Measurements from ENCODE around the gene KLF4. TPM values are rescaled to one million over a fixed set of nuclear protein-coding genes. Genes with fewer than 3 reads are reported as not detected.

KLF4 gene
- total RNA-seq, 1 experiment from 2014 or later, result 5.9 TPM

DNA sequence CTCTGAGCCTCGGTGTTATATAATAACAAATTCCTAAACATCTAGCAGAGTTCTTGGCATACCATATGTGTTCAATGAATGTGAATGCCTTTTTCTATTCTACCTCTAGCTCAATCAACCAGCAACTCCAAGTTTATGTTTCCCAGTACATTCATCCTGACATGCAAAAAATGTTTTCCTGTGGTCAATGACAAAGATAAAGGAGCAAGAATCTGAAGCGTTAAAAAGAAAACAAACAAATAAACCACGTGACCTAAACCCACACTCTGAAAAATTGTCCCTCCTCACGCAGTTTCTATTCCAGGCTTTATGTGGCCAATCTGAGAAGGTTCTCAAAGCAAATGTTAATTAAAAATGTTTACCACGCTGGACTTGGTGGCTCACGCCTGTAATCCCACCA, 18.0 kb downstream of the KLF4 start:
- POLR2A ChIA-PET, result no interaction called here
- DNase-seq (ENCODE audit: low spot score) (no peak), ATAC-seq (no peak)
- CTCF ChIA-PET, result interaction anchor here (0.8 kb wide), 1 partner anchor 16 kb away, joined by 3 read pairs; no protein-coding TSS in a partner anchor
- H3K27ac Mint-ChIP-seq, result no peak overlapping the region
- H3K4me3 Mint-ChIP-seq, result no peak overlapping the region
- TF ChIP-seq, protein P1, sequence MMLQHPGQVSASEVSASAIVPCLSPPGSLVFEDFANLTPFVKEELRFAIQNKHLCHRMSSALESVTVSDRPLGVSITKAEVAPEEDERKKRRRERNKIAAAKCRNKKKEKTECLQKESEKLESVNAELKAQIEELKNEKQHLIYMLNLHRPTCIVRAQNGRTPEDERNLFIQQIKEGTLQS (CRISPR knock-in tag; conservative IDR thresholded peaks at IDR 0.05), result no peak
- TF ChIP-seq, protein P2, sequence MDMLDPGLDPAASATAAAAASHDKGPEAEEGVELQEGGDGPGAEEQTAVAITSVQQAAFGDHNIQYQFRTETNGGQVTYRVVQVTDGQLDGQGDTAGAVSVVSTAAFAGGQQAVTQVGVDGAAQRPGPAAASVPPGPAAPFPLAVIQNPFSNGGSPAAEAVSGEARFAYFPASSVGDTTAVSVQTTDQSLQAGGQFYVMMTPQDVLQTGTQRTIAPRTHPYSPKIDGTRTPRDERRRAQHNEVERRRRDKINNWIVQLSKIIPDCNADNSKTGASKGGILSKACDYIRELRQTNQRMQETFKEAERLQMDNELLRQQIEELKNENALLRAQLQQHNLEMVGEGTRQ (CRISPR knock-in tag; IDR thresholded peaks at IDR 0.05), result no peak
- TF ChIP-seq MYBL2 (CRISPR knock-in tag; IDR thresholded peaks at IDR 0.05), result no peak
- TF ChIP-seq, protein P3, sequence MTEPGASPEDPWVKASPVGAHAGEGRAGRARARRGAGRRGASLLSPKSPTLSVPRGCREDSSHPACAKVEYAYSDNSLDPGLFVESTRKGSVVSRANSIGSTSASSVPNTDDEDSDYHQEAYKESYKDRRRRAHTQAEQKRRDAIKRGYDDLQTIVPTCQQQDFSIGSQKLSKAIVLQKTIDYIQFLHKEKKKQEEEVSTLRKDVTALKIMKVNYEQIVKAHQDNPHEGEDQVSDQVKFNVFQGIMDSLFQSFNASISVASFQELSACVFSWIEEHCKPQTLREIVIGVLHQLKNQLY (CRISPR knock-in tag; IDR thresholded peaks at IDR 0.05), result no peak
- no peak for TF ChIP-seq ZNF232 (CRISPR knock-in tag; IDR thresholded peaks at IDR 0.05)
- TF ChIP-seq ESRRA (CRISPR knock-in tag; IDR thresholded peaks at IDR 0.05; ENCODE audit: borderline replicate concordance), result no peak
- no peak for TF ChIP-seq ETV6 (CRISPR knock-in tag; IDR thresholded peaks at IDR 0.05)
- no peak for TF ChIP-seq MXD4 (CRISPR knock-in tag; IDR thresholded peaks at IDR 0.05; ENCODE audit: borderline replicate concordance)
- TF ChIP-seq, protein P4, sequence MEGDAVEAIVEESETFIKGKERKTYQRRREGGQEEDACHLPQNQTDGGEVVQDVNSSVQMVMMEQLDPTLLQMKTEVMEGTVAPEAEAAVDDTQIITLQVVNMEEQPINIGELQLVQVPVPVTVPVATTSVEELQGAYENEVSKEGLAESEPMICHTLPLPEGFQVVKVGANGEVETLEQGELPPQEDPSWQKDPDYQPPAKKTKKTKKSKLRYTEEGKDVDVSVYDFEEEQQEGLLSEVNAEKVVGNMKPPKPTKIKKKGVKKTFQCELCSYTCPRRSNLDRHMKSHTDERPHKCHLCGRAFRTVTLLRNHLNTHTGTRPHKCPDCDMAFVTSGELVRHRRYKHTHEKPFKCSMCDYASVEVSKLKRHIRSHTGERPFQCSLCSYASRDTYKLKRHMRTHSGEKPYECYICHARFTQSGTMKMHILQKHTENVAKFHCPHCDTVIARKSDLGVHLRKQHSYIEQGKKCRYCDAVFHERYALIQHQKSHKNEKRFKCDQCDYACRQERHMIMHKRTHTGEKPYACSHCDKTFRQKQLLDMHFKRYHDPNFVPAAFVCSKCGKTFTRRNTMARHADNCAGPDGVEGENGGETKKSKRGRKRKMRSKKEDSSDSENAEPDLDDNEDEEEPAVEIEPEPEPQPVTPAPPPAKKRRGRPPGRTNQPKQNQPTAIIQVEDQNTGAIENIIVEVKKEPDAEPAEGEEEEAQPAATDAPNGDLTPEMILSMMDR (IDR thresholded peaks at IDR 0.05), result no peak
- no peak for TF ChIP-seq TP53 (CRISPR knock-in tag; IDR thresholded peaks at IDR 0.05)
- no peak for TF ChIP-seq EMX1 (CRISPR knock-in tag; IDR thresholded peaks at IDR 0.05)
- no peak for TF ChIP-seq ZNF416 (CRISPR knock-in tag; IDR thresholded peaks at IDR 0.05)
- TF ChIP-seq ZNF121 (CRISPR knock-in tag; IDR thresholded peaks at IDR 0.05), result no peak
- TF ChIP-seq, protein P5, sequence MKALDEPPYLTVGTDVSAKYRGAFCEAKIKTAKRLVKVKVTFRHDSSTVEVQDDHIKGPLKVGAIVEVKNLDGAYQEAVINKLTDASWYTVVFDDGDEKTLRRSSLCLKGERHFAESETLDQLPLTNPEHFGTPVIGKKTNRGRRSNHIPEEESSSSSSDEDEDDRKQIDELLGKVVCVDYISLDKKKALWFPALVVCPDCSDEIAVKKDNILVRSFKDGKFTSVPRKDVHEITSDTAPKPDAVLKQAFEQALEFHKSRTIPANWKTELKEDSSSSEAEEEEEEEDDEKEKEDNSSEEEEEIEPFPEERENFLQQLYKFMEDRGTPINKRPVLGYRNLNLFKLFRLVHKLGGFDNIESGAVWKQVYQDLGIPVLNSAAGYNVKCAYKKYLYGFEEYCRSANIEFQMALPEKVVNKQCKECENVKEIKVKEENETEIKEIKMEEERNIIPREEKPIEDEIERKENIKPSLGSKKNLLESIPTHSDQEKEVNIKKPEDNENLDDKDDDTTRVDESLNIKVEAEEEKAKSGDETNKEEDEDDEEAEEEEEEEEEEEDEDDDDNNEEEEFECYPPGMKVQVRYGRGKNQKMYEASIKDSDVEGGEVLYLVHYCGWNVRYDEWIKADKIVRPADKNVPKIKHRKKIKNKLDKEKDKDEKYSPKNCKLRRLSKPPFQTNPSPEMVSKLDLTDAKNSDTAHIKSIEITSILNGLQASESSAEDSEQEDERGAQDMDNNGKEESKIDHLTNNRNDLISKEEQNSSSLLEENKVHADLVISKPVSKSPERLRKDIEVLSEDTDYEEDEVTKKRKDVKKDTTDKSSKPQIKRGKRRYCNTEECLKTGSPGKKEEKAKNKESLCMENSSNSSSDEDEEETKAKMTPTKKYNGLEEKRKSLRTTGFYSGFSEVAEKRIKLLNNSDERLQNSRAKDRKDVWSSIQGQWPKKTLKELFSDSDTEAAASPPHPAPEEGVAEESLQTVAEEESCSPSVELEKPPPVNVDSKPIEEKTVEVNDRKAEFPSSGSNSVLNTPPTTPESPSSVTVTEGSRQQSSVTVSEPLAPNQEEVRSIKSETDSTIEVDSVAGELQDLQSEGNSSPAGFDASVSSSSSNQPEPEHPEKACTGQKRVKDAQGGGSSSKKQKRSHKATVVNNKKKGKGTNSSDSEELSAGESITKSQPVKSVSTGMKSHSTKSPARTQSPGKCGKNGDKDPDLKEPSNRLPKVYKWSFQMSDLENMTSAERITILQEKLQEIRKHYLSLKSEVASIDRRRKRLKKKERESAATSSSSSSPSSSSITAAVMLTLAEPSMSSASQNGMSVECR (CRISPR knock-in tag; IDR thresholded peaks at IDR 0.05; ENCODE audit: borderline replicate concordance), result no peak
- TF ChIP-seq, protein P6, sequence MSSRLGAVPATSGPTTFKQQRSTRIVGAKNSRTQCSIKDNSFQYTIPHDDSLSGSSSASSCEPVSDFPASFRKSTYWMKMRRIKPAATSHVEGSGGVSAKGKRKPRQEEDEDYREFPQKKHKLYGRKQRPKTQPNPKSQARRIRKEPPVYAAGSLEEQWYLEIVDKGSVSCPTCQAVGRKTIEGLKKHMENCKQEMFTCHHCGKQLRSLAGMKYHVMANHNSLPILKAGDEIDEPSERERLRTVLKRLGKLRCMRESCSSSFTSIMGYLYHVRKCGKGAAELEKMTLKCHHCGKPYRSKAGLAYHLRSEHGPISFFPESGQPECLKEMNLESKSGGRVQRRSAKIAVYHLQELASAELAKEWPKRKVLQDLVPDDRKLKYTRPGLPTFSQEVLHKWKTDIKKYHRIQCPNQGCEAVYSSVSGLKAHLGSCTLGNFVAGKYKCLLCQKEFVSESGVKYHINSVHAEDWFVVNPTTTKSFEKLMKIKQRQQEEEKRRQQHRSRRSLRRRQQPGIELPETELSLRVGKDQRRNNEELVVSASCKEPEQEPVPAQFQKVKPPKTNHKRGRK (CRISPR knock-in tag; IDR thresholded peaks at IDR 0.05; ENCODE audit: borderline replicate concordance), result no peak
- no peak for TF ChIP-seq ELF4 (CRISPR knock-in tag; IDR thresholded peaks at IDR 0.05; ENCODE audit: low read depth)
- TF ChIP-seq, protein P7, sequence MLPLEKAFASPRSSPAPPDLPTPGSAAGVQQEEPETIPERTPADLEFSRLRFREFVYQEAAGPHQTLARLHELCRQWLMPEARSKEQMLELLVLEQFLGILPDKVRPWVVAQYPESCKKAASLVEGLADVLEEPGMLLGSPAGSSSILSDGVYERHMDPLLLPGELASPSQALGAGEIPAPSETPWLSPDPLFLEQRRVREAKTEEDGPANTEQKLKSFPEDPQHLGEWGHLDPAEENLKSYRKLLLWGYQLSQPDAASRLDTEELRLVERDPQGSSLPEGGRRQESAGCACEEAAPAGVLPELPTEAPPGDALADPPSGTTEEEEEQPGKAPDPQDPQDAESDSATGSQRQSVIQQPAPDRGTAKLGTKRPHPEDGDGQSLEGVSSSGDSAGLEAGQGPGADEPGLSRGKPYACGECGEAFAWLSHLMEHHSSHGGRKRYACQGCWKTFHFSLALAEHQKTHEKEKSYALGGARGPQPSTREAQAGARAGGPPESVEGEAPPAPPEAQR (CRISPR knock-in tag; IDR thresholded peaks at IDR 0.05), result no peak
- TF ChIP-seq NFATC4 (CRISPR knock-in tag; IDR thresholded peaks at IDR 0.05), result no peak
- TF ChIP-seq FOXJ3 (CRISPR knock-in tag; IDR thresholded peaks at IDR 0.05; ENCODE audit: borderline replicate concordance), result no peak
- TF ChIP-seq IRF2 (CRISPR knock-in tag; IDR thresholded peaks at IDR 0.05; ENCODE audit: borderline replicate concordance, low read depth), result no peak
- H3K4me1 Mint-ChIP-seq, result peaks cover 10% of the 10 kb centered on the region
- no peaks in the 10 kb centered on the region for H3K9me3 Mint-ChIP-seq
- H3K36me3 Mint-ChIP-seq, result no peaks in the 10 kb centered on the region
- peaks cover 12% of the 10 kb centered on the region for H3K27me3 Mint-ChIP-seq (ENCODE audit: low read depth)
